Erythroblast (primary cell): ENCODE data around the gene RBM46.

Experiments used
- GATA1 ChIP-seq: IDR thresholded peaks from 2 replicates; pipeline ENCODE4 v1.6.1; 2011; ENCODE audit warnings: low read depth, mild to moderate bottlenecking, control low read depth, low read length, moderate library complexity
- POLR2A ChIP-seq: IDR thresholded peaks from 2 replicates; pipeline ENCODE4 v1.6.1; 2011; ENCODE audit warnings: mild to moderate bottlenecking, low read length

DNA sequence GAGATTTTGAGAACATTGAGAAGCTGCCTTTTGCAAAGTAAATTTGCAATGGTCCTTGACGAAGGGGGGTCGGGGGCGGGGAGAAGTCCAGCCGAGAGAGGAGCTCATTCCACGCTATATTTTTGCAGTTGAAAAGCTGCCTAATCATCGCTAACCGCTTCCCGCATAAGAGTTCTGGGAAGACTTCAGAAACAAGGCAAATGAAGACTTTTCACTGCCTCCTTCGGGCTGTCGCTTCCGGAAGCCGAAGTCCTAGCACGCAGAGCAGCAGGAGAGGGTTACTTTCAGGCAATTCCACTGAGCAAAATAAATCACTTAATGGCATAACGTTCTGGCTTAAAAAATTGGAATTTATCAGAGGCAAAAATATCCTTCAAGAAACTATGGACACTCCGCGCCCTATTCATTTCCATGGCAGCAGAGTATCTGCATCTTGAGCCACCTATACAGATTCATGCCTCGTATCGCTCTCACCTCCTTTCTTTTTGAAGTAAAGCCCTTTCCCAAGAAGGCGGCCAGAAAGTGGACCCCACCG lies 39.9 kb upstream of the RBM46 start:
- no peak for TF ChIP-seq POLR2A
- no peak for TF ChIP-seq GATA1
